Adrenal gland (tissue), 5 donors: ENCODE data around the gene TULP3.

Source experiments
- POLR2A ChIP-seq, 2 donors: fragments of 450-650 bp; IDR thresholded peaks; one replicate each; pipeline ENCODE4 v1.6.1; 2017; ENCODE audit warnings: antibody characterized with exemption in 2 of 2, mild to moderate bottlenecking in 2 of 2, moderate library complexity in 1 of 2
- TF ChIP-seq, protein P1 (sequence below), 6 experiments: fragments of 450-650 bp in 4 of 6; fragments of 200-600 bp in 2 of 6; sonication (generic) in 1 of 6; IDR thresholded peaks; 1 replicate in 5 of 6; 2 replicates in 1 of 6; pipeline versions ENCODE4 v1.5.1 to v1.8.0; 2016 to 2021; ENCODE audit warnings: antibody characterized with exemption in 6 of 6, mild to moderate bottlenecking in 2 of 6, moderate library complexity in 1 of 6
- donor health status: DM: no; HTN: no; CAD: no.

- TF ChIP-seq, protein P1, sequence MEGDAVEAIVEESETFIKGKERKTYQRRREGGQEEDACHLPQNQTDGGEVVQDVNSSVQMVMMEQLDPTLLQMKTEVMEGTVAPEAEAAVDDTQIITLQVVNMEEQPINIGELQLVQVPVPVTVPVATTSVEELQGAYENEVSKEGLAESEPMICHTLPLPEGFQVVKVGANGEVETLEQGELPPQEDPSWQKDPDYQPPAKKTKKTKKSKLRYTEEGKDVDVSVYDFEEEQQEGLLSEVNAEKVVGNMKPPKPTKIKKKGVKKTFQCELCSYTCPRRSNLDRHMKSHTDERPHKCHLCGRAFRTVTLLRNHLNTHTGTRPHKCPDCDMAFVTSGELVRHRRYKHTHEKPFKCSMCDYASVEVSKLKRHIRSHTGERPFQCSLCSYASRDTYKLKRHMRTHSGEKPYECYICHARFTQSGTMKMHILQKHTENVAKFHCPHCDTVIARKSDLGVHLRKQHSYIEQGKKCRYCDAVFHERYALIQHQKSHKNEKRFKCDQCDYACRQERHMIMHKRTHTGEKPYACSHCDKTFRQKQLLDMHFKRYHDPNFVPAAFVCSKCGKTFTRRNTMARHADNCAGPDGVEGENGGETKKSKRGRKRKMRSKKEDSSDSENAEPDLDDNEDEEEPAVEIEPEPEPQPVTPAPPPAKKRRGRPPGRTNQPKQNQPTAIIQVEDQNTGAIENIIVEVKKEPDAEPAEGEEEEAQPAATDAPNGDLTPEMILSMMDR (IDR thresholded peaks at IDR 0.05), result no peak
- TF ChIP-seq POLR2A (IDR thresholded peaks at IDR 0.05), result no peak
These were observed 33.7 kb upstream of the TULP3 start, which contains the start of gene TEX52 for GRCh38 chr12:2857021-2857431.
